ENCODE measurements around the gene FLAD1. TPM values are rescaled to one million over a fixed set of nuclear protein-coding genes. Genes with fewer than 3 reads are reported as not detected.

FLAD1 gene
- total RNA-seq, 4 donors from 2014 or later: 17.4 to 33.6 (median 23.6) TPM

DNA sequence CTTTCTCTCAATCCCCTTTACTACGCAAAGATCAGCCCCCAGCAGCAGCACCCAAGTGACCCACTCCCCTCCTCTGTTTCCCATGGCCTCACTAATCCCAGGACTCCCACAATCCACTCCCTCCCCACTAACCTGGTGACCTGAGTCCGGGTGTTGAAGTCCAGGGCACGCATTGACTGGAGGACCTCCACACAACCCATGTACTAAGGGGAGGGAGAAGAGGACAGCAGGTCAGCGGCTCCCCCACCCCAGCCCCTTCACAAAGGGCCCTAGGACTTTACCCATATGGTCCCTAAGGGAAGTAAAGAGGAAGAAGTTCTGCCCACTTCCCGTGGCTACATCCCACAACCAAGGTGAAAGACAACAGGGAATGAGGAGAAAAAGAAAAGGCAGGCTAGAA, 13.9 kb upstream of the FLAD1 start:
- Histone ChIP-seq H3K4me1 (peaks cover 0 to 73% (median 44%) of the 10 kb centered on the region in 4 donors), H3K4me3 (peak overlapping the region in 1 of 4 donors; percentile 51), H3K9me3 (no peaks in the 10 kb centered on the region), H3K27ac (peak overlapping the region; percentile 96 to 100 (median 99)), H3K36me3 (peaks cover 0 to 52% (median 21%) of the 10 kb centered on the region in 3 donors), H3K27me3 (no peaks in the 10 kb centered on the region)
- 24 to 51% methylated on average over 5 of the region's 5 CpGs for WGBS, 2 donors
- no peak for DNase-seq (ENCODE audit: low spot score in 2 of 2)
- TF ChIP-seq POLR2A (IDR thresholded peaks at IDR 0.05) (no peak), EP300 (IDR thresholded peaks at IDR 0.05) (no peak)
- TF ChIP-seq, protein P1, sequence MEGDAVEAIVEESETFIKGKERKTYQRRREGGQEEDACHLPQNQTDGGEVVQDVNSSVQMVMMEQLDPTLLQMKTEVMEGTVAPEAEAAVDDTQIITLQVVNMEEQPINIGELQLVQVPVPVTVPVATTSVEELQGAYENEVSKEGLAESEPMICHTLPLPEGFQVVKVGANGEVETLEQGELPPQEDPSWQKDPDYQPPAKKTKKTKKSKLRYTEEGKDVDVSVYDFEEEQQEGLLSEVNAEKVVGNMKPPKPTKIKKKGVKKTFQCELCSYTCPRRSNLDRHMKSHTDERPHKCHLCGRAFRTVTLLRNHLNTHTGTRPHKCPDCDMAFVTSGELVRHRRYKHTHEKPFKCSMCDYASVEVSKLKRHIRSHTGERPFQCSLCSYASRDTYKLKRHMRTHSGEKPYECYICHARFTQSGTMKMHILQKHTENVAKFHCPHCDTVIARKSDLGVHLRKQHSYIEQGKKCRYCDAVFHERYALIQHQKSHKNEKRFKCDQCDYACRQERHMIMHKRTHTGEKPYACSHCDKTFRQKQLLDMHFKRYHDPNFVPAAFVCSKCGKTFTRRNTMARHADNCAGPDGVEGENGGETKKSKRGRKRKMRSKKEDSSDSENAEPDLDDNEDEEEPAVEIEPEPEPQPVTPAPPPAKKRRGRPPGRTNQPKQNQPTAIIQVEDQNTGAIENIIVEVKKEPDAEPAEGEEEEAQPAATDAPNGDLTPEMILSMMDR (IDR thresholded peaks at IDR 0.05): no peak

DNA sequence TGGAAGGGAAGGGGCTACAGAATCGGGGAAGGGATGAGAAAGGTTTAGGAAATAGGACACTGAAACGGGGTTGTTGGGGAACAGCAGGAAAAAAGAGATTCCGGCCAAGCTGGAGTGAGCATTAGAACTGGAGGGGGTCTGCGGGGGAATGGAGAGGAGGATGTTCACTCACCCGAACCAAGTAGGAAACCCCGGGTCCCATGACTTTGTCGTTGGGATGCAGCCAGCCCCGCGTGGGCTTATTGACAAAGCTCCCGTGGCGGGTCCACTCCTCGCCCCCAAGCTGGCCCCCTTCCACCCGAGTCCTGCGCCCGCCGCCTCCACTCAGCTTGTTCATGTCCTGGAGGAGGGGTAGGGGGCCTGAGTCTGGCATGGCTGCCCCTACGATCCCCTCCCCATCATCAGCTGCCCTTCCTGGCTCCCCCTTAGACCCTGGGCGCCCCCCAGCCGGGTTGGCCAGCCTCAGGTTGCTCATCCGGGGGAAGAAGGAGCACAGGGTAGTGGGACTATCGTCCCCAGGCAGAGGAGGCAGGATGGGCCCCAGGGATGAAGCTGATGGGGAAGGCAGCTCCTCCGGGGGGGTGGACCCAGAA, 13.2 kb upstream of the FLAD1 start:
- peaks cover 0 to 68% (median 44%) of the 10 kb centered on the region in 4 donors for H3K4me1 ChIP-seq
- peak overlapping the region; percentile 26 to 51 (median 42) for H3K4me3 ChIP-seq
- TF ChIP-seq, protein P1 (IDR thresholded peaks at IDR 0.05): no peak
- TF ChIP-seq EP300 (IDR thresholded peaks at IDR 0.05) (no peak), POLR2A (IDR thresholded peaks at IDR 0.05) (no peak)
- no peaks in the 10 kb centered on the region for H3K27me3 ChIP-seq
- H3K9me3 ChIP-seq: no peaks in the 10 kb centered on the region
- no peak for DNase-seq (ENCODE audit: low spot score in 2 of 2)
- peaks cover 0 to 45% (median 21%) of the 10 kb centered on the region in 3 donors for H3K36me3 ChIP-seq
- peak overlapping the region; percentile 96 to 100 (median 99) for H3K27ac ChIP-seq
- 9 to 18% methylated on average over 16 to 22 of the region's 22 CpGs for WGBS, 2 donors

GRCh38 chr1:154970631-154971340, 12.4 kb upstream of the FLAD1 start, which contains the start of gene SHC1:
SHC1 (minus strand) TSS chr1:154970747; CDS start chr1:154970526, 221 bp downstream.
- whole genome bisulfite sequencing, 2 donors: 6 to 7% methylated on average over 11 to 13 of the region's 15 CpGs
- H3K4me3 ChIP-seq: peak within 1 kb of the TSS; percentile 26 to 51 (median 42)
- H3K9me3 ChIP-seq: no peaks in the 10 kb centered on the region
- H3K27ac ChIP-seq: peak within 1 kb of the TSS; percentile 96 to 100 (median 99)
- DNase-seq (ENCODE audit: low spot score in 2 of 2): peak; percentile 90 to 93
- H3K27me3 ChIP-seq: no peaks in the 10 kb centered on the region
- H3K36me3 ChIP-seq: peaks cover 0 to 37% (median 17%) of the 10 kb centered on the region in 3 donors
- peaks cover 0 to 68% (median 44%) of the 10 kb centered on the region in 4 donors for H3K4me1 ChIP-seq
- TF ChIP-seq POLR2A (IDR thresholded peaks at IDR 0.05) (peak; percentile 91 to 92), EP300 (IDR thresholded peaks at IDR 0.05) (peak in 1 of 2 donors; percentile 89)
- TF ChIP-seq, protein P1 (IDR thresholded peaks at IDR 0.05): peak in 1 of 5 experiments; percentile 5

DNA sequence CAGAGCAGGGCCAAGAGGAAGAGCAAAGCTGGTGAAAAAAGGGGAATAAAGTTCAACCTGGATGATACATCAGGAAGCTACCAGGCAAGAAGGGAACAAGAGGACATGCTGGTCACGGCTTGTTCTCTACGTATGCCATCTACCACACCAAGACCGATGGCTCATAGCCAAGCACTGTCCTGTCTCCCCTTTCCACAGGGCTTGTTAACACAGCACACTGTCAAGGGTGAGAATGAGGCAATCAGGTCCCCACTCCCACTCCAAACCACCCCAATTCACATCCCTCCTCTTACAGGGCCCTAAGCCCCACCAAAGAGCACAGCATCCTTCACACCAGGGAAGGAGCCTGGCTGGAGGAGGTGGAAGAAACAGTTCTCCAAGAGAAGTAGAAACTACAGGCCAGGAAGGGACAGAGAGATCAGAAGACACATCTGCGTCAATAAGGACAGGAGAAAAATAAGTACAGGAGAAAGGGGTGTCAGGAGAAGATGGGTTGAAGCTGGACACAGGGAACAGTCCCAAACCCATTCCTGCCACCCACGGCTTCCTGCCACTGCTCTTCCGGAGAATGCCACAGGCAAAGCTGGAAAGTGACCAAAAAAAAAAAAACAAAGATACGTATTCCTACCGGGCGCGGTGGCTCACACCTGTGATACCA, 11.7 kb upstream of the FLAD1 start:
- peak overlapping the region in 2 of 4 donors; percentile 36 to 51 for H3K4me3 ChIP-seq
- peaks cover 0 to 30% (median 11%) of the 10 kb centered on the region in 3 donors for H3K36me3 ChIP-seq
- H3K4me1 ChIP-seq: peaks cover 0 to 75% (median 47%) of the 10 kb centered on the region in 4 donors
- no peak for TF ChIP-seq POLR2A (IDR thresholded peaks at IDR 0.05)
- TF ChIP-seq, protein P1 (IDR thresholded peaks at IDR 0.05): no peak
- no peak for TF ChIP-seq EP300 (IDR thresholded peaks at IDR 0.05)
- DNase-seq (ENCODE audit: low spot score in 2 of 2): peak in 1 of 2 donors; percentile 69
- H3K27me3 ChIP-seq: no peaks in the 10 kb centered on the region
- WGBS, 2 donors: 42 to 58% methylated on average over 10 of the region's 10 CpGs
- no peaks in the 10 kb centered on the region for H3K9me3 ChIP-seq
- peak overlapping the region; percentile 96 to 100 (median 99) for H3K27ac ChIP-seq

All from tibial nerve (tissue), 4 donors.